OCI-LY3 (cell line): Measurements from ENCODE around the gene PDE7B.

Experiments
- EZH2phosphoT487 ChIP-seq: fragments of 200-600 bp; shearing (Covaris generic); IDR thresholded peaks from 2 replicates; pipeline ENCODE4 v1.6.1; 2018; ENCODE audit warnings: antibody characterized with exemption, mixed run types, low read depth
- TF ChIP-seq, protein P1 (sequence below): fragments of 200-600, 300-600 bp; sonication (generic); IDR thresholded peaks from 2 replicates; pipeline ENCODE4 v1.5.1; 2014; ENCODE audit warnings: antibody characterized with exemption, low read length, low read depth

DNA sequence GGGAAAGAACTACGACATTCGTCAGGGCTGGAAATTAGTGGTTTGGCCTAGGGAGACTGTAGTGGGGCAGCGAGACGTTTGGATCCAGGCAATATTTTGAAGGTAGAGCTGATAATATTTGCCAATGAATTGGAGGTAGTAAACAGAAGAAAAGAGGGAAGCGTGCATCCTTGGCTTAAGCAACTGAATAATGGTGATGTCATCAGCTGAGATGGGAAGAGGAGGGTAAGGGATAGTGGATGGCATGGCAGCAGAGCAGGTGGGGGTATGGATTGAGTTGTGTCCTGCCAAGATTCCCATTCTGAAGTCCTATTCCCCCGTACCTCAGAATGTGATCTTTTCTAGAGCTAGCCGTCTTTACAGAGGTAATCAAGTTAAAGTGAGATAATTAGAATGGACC lies 119.2 kb downstream of the PDE7B start:
- TF ChIP-seq, protein P1, sequence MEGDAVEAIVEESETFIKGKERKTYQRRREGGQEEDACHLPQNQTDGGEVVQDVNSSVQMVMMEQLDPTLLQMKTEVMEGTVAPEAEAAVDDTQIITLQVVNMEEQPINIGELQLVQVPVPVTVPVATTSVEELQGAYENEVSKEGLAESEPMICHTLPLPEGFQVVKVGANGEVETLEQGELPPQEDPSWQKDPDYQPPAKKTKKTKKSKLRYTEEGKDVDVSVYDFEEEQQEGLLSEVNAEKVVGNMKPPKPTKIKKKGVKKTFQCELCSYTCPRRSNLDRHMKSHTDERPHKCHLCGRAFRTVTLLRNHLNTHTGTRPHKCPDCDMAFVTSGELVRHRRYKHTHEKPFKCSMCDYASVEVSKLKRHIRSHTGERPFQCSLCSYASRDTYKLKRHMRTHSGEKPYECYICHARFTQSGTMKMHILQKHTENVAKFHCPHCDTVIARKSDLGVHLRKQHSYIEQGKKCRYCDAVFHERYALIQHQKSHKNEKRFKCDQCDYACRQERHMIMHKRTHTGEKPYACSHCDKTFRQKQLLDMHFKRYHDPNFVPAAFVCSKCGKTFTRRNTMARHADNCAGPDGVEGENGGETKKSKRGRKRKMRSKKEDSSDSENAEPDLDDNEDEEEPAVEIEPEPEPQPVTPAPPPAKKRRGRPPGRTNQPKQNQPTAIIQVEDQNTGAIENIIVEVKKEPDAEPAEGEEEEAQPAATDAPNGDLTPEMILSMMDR: no peak
- TF ChIP-seq EZH2phosphoT487: no peak
